Measurements from ENCODE around the gene ARHGAP24. TPM values are rescaled to one million over a fixed set of nuclear protein-coding genes. Genes with fewer than 3 reads are reported as not detected.
A peak's percentile ranks its signal among the peaks of the same experiment; 100 is the strongest.

The ARHGAP24 gene
- total and polyA plus RNA-seq, 2 donors (not counting 1 experiment from before 2014, with no cell fraction given) = 48.4 to 141 TPM

DNA sequence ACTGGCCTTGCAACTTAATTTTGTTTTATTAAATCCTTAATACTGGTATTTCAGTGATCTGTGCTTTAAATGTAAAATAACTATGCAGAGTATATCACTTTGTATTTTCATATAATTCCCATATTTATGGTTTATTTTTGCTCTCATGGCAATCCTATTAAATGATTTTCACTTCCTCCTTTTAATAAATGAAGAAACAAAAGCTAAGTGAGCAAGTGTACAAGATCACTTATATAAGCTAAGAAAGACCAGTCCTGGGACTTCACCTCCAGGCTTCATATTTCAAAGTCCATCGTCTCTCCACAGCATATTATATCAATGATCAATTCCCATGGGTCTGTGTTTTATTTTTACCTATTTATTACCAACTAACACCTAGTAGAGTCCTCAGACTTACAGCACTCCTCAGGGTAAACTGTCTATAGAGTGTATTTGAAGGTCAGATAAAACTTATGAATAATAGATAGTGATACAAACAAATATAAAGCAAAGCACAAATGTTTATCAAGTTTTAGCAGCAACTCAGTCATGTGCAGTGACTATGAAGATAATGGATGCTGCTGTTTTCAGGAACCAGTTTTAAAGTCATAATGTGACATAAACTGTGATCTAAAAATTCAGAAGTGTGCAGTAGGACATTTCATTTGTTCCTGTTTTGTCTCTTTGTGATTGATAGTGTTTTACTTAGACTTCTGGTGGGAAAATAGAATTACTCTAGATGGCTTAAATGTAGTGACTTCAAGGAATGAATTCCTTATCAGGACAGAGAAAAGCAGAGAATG lies 56.8 kb downstream of the ARHGAP24 start:
- POLR2A ChIA-PET = interaction anchor here (0.6 to 1.0 kb wide), 2 partner anchors 25 to 57 kb away, joined by 3 read pairs; partner anchors contain the start of gene ARHGAP24

More for the DNA sequence above, 56.8 kb downstream of the ARHGAP24 start:
- CTCF ChIA-PET = interaction anchor here (0.9 kb wide), 1 partner anchor 216 kb away, joined by 3 read pairs; no protein-coding TSS in a partner anchor
- Histone ChIP-seq H3K36me3 (replicated peaks in 1 of 2; ENCODE audit: control extremely low read depth in 1 of 2, control insufficient read depth in 1 of 2, extremely low read depth in 1 of 2, insufficient read depth in 2 of 2, low read length in 1 of 2) (peaks cover 5 to 8% of the 10 kb centered on the region in 2 experiments), H3K4me1 (ENCODE audit: control insufficient read depth in 2 of 2, insufficient read depth in 2 of 2, low read length in 2 of 2) (peaks cover 18 to 19% of the 10 kb centered on the region in 2 donors), H3K9ac (ENCODE audit: low read length) (no peak overlapping the region), H3K27me3 (replicated peaks in 1 of 4; ENCODE audit: control extremely low read depth in 1 of 4, control insufficient read depth in 3 of 4, insufficient read depth in 4 of 4, low read length in 3 of 4) (no peaks in the 10 kb centered on the region), H2AFZ (ENCODE audit: insufficient read depth, low read depth, low read length, poor library complexity, severe bottlenecking) (no peak overlapping the region), H3K9me3 (ENCODE audit: control extremely low read depth in 1 of 3, control insufficient read depth in 2 of 3, insufficient read depth in 1 of 3, low read length in 2 of 3) (peaks cover 0 to 3% (median 0%) of the 10 kb centered on the region in 3 donors), H3K4me2 (replicated peaks; ENCODE audit: low read depth, low read length, poor library complexity, severe bottlenecking) (peak overlapping the region; percentile 33), H3K79me2 (ENCODE audit: control insufficient read depth, insufficient read depth, low read length) (peaks cover 74% of the 10 kb centered on the region), H3K4me3 (ENCODE audit: control extremely low read depth in 1 of 5, extremely low read depth in 1 of 5, insufficient read depth in 1 of 5, low read depth in 2 of 5, low read length in 4 of 5) (no peak overlapping the region), H3K27ac (ENCODE audit: low read length in 2 of 2) (peak overlapping the region; percentile 49 to 62), H4K20me1 (ENCODE audit: control insufficient read depth, insufficient read depth, low read length, poor library complexity, severe bottlenecking) (no peaks in the 10 kb centered on the region)
- TF ChIP-seq, protein P1, sequence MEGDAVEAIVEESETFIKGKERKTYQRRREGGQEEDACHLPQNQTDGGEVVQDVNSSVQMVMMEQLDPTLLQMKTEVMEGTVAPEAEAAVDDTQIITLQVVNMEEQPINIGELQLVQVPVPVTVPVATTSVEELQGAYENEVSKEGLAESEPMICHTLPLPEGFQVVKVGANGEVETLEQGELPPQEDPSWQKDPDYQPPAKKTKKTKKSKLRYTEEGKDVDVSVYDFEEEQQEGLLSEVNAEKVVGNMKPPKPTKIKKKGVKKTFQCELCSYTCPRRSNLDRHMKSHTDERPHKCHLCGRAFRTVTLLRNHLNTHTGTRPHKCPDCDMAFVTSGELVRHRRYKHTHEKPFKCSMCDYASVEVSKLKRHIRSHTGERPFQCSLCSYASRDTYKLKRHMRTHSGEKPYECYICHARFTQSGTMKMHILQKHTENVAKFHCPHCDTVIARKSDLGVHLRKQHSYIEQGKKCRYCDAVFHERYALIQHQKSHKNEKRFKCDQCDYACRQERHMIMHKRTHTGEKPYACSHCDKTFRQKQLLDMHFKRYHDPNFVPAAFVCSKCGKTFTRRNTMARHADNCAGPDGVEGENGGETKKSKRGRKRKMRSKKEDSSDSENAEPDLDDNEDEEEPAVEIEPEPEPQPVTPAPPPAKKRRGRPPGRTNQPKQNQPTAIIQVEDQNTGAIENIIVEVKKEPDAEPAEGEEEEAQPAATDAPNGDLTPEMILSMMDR (IDR thresholded peaks at IDR 0.05) = no peak
- TF ChIP-seq EZH2 (IDR thresholded peaks at IDR 0.05; ENCODE audit: borderline replicate concordance, insufficient read depth, low read depth, low read length, poor library complexity, severe bottlenecking) = no peak
- intact Hi-C loops (cut with micrococcal nuclease) = loop anchor here (5.0 kb wide), 2 partner anchors 34 to 36 kb away; no protein-coding TSS in a partner anchor
- ATAC-seq (ENCODE audit: low read depth) (peak; percentile 49), DNase-seq (peak; percentile 38)
- H3K27ac Mint-ChIP-seq = peak overlapping the region; percentile 63
- peak overlapping the region; percentile 61 for H3K4me3 Mint-ChIP-seq
- peaks cover 52% of the 10 kb centered on the region for H3K4me1 Mint-ChIP-seq
- no peaks in the 10 kb centered on the region for H3K9me3 Mint-ChIP-seq (ENCODE audit: insufficient read depth)
- WGBS (ENCODE audit: insufficient coverage) = no CpG with 5 or more reads among the region's 1 CpG
- H3K27me3 Mint-ChIP-seq = no peaks in the 10 kb centered on the region
